GDM1 (cell line): Measurements from ENCODE around the gene HBB.

Experiments used
- DNase-seq: peaks from one replicate; lab custom pipeline; 2025; lab: John Stamatoyannopoulos, UW

HBB gene

DNA sequence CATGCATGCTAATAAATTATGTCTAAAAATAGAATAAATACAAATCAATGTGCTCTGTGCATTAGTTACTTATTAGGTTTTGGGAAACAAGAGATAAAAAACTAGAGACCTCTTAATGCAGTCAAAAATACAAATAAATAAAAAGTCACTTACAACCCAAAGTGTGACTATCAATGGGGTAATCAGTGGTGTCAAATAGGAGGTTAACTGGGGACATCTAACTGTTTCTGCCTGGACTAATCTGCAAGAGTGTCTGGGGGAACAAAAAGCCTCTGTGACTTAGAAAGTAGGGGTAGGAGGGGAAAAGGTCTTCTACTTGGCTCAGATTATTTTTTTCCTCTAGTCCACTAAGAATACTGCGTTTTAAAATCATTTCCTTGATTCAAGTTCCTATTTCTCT, 810 bp upstream of the HBB start:
- no peak for DNase-seq

DNA sequence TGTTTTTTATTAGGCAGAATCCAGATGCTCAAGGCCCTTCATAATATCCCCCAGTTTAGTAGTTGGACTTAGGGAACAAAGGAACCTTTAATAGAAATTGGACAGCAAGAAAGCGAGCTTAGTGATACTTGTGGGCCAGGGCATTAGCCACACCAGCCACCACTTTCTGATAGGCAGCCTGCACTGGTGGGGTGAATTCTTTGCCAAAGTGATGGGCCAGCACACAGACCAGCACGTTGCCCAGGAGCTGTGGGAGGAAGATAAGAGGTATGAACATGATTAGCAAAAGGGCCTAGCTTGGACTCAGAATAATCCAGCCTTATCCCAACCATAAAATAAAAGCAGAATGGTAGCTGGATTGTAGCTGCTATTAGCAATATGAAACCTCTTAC, 1.4 kb downstream of the HBB start:
- DNase-seq = no peak

DNA sequence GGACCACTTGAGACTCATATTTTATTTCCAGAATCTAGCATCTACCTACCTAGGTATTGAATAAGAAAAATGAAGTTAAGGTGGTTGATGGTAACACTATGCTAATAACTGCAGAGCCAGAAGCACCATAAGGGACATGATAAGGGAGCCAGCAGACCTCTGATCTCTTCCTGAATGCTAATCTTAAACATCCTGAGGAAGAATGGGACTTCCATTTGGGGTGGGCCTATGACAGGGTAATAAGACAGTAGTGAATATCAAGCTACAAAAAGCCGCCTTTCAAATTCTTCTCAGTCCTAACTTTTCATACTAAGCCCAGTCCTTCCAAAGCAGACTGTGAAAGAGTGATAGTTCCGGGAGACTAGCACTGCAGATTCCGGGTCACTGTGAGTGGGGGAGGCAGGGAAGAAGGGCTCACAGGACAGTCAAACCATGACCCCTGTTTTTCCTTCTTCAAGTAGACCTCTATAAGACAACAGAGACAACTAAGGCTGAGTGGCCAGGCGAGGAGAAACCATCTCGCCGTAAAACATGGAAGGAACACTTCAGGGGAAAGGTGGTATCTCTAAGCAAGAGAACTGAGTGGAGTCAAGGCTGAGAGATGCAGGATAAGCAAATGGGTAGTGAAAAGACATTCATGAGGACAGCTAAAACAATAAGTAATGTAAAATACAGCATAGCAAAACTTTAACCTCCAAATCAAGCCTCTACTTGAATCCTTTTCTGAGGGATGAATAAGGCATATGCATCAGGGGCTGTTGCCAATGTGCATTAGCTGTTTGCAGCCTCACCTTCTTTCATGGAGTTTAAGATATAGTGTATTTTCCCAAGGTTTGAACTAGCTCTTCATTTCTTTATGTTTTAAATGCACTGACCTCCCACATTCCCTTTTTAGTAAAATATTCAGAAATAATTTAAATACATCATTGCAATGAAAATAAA, 2.1 kb downstream of the HBB start:
- DNase-seq = peak; percentile 12

DNA sequence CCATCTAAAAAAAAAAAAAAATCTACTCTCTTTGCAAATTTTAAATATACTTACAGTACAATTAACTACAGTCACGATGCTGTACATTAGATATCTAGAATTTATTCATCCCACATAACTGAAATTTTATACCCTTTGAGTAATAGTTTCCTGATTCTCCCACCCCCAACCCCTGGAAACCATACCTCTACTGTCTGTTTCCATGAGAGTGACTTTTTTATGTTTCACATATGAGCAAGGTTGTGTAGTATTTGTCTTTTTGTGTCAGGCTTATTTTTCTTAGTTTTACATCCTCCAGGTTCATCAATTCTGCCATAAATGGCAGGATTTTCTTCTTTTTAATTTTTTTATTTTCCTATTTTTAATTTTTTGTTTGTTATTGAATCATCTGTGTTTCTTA, 3.2 kb downstream of the HBB start:
- no peak for DNase-seq

DNA sequence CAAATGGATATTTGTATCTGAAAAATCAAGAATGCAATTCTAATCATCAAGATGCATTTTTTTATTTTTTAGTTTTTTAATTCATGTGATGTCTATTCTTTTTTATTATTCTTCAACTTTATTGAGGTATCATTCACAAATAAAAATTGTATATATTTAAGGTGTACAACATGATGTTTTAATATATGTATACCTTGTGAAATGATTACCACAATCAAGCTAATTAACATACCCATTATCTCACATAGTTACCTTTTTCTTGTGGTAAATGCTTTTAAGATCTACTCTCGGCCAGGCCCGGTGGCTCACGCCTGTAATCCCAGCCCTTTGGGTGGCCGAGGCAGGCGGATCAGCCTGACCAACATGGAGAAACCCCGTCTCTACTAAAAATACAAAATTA, 3.7 kb downstream of the HBB start:
- DNase-seq = no peak

DNA sequence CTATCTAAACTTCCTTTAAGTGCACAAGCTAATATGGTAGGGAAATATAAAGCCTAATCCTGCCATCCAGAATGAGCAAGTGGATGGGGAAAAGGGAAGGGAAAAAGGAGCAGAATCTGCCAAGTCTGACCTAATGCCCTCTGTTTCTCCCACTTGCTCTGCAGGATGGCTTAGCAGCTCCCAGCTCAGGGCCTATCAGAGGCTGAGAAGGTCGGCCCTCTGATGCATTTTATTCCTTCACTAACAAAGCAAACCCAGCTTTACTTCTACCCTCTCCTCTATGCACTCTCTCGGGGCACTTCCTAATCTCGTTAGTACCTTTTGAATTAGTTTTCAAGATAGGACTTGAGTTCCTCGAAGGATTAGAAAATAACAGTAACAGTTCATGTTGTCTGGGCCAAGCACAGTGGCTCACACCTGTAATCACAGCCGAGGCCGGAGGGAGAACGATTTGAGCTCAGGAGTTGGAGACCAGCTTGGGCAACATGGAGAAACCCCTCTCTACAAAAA, 16.4 kb downstream of the HBB start:
- no peak for DNase-seq

DNA sequence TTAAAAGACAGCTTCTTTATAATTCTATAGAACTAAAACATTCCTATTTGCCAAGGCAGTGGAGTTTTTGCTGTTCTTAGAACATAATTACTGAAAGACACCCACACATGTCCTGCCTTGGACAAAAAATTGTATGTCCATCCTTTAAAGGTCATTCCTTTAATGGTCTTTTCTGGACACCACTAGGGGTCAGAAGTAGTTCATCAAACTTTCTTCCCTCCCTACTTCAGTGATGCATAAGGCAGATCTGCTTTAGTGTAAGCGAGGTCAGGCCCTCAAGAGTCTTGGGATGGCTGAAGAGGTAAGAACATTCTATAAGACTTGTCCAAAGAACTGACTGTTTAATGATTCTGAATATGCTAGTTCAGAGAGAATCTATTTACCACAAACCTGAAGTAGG, 22.1 kb downstream of the HBB start:
- DNase-seq = peak; percentile 52

DNA sequence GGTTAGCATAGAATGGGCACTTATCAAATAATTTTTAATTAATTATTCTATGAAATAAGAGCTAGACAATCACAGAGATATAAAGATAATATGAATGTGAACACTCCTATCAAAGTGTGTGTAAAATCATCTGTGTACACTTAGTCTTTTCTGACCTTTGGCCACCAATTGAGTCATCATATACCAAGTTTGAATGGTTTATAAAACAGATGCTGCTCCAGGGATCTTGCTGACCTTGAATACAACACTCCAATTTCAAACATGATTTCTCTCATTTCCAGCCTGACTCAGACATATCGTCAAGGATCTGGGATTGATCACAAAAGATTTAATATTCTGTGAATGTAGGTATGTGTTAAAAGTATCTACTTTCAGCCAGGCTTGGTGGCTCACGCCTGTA, 23.5 kb downstream of the HBB start:
- DNase-seq = no peak

DNA sequence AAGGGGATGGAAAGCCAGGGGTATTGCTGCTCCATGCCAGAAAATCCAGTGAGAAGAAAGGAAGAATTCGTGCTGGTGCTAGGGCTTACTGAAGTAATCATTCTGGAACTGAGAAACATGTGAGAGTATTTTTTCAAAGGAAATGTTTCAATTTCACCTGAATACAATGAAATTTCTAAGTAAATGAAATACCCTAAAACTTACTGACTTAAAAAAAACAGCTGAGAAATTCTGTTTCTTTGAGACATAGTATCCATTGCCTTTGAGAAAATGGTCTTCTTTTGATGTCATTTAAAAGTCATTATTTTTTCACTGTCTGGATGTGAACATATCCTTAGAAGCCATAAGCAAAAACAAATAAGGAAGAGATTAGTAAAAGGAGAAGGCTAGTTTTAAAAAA, 26.3 kb downstream of the HBB start, which contains the start of gene OR51V1:
OR51V1 (minus strand) TSS at position 101 of the 400 bp plus-strand sequence; CDS start at position 101, 0 bp downstream.
- no peak for DNase-seq

DNA sequence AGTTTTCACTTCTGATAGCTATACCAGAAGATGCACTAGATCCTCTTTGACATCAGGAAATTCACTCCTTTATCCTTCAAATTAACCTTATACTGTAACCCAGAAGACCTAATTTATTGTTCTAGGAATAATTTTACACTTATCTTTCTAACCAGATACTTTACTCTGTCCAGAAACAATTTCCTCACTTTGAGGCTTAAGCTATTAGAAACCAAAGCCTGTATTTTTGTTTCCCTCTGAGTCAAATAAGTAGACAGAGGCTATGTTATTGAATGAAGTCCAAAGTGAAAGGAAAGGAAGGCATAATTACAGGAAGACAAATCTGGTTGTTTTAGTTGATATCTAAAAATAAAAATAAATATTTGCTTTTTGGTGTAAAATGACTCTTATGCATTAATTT, 28.6 kb downstream of the HBB start:
- no peak for DNase-seq

DNA sequence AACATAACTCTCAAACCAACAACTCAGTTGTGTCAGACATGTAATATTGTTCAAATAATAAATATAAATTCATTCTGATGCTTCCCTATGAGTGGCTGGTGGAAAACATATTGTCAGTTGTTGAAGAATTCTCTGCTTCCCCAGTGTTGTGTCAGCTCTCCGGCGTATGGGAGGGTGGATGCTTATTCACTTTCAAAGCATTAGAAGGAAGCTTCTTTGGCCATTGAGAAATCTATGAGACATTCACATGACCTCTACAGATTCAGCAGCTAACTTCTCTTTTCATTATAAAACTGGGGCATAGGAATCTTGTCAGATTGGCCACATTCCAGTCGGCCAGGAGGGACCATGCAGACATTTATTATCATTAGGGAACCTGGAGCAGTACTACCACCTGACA, 29.3 kb downstream of the HBB start:
- no peak for DNase-seq

DNA sequence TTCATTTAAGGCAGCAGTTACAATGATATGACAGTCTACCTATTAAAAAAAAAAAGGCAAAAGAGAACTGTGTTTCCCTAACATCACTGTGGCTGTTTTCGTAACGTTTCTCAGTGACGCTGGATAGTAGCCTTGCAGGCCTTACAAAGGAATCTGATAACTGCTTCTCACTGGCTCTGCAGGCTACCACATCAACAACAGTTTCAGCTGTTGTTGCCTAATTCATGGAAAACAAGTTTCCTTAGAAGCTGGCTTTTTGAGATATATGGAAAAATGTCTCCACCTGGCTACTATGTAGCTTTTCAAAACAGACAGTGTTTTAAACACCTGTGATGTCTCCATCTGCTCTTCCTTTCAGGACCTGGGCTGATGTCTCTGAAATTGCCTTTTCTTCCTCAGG, 30.1 kb downstream of the HBB start:
- DNase-seq = no peak

DNA sequence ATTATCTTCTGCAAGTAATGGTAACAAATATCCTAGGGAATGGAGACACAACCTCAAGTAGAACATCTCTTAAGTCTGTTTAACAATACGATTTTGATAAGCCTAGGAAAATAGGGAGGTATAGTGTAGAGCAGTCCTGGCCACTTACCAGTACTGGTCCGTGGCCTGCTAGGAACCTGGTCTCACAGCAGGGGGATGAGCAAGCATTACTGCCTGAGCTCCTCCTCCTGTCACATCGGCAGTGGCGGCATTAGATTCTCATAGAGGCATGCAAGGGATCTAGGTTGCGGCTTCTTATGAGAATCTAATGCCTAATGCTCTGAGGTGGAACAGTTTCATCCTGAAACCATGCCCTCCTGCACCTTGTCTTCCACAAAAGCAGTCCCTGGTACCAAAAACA, 30.8 kb downstream of the HBB start:
- no peak for DNase-seq

DNA sequence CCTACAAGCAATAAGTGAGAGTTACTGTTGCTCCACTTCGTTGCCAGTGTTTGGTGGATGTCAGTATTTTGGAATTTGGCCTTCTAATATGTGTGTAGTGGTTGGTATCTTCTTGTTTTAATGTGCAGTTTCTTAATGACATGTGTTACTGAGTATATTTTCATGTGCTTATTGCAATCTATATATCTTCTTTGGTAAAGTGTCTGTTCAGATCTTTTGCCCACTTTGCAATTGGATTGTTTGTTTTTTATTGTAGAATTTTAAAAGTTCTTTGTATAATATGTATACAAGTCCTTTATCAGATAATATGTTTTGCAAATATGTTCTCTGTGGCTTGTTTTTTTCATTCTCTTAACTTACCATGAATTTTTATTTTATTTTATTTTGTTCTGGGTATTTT, 34.1 kb downstream of the HBB start:
- DNase-seq = no peak

DNA sequence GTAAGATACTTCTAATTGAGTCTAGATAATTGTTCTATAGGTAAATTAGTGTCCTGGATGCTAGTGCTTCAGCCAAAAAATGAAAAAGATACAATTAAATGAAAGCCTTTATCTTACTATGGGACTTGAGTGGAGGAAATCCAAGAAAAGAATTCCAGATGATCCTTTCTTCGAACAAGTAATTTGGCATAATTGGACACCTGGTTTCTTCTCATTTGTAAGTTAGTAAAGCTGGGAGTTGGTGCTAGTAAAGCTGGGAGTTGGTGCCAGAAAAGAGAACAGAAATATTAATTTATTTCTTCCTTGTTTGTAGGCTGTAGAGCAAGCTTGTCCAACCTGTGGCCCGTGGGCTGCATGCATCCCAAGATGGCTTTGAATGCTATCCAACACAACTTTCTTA, 38.7 kb downstream of the HBB start:
- DNase-seq = no peak

DNA sequence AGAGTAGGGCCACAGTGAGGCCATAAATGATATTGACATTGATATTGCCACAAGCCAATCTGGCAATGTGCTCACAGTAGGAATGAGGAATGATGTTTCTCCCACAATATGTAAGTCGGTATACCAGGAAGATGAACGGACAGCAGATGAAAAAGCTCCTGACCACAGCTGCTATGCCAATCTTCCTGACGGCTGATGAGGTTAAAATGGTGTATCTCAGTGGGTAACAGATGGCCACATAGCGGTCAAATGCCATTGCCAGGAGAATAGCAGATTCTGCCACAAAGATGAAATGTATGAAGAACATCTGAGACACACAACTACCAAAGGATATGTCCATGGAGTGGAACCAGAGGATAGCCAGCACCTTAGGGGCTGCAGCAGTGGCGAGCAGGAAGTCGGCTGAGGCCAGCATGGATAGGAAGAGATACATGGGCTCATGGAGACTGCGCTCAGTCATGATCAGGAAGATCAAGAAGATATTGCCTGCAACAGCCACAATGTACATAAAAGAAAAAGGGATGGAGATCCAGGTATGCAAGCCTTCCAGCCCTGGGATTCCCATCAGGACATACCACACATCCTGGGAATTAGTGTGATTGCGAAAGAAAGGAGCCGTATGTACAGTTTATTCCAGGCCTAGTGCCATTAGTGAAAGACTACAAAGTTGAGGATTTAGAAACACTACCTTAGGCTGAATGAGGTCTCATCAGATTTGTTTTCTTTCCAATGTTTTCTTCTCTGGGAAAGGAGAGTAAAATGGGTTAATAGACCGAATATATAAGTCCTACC, 48.6 kb downstream of the HBB start:
- no peak for DNase-seq
